ENCODE measurements around the gene YPEL1. TPM values are rescaled to one million over a fixed set of nuclear protein-coding genes. Genes with fewer than 3 reads are reported as not detected.
"Not testable (repeated sequence)": the region's sequence is repeated elsewhere in the genome, so short reads cannot be mapped to it uniquely, and the experiment has no call there.

YPEL1 gene
- total RNA-seq, 2 experiments from 2014 or later = 17.3 to 17.5 TPM

- no peak for DNase-seq
- Mint-ChIP-seq H3K4me1 (no peaks in the 10 kb centered on the region), H3K27me3 (peaks cover 17% of the 10 kb centered on the region), H3K9me3 (no peaks in the 10 kb centered on the region), H3K4me3 (no peak overlapping the region), H3K27ac (no peak overlapping the region), H3K36me3 (ENCODE audit: low read depth) (no peaks in the 10 kb centered on the region)
- POLR2A ChIA-PET = interaction anchor here (1.2 kb wide), 1 partner anchor 25 kb away, joined by 3 read pairs; no protein-coding TSS in a partner anchor
- CTCF ChIA-PET = no interaction called here
These were observed 6.2 kb upstream of the YPEL1 start for GRCh38 chr22:21741790-21742189.

GRCh38 chr22:21741059-21741458 lies 5.5 kb upstream of the YPEL1 start:
- CTCF ChIA-PET = no interaction called here
- no peak overlapping the region for H3K27ac Mint-ChIP-seq
- DNase-seq = no peak
- no peaks in the 10 kb centered on the region for H3K4me1 Mint-ChIP-seq
- peaks cover 17% of the 10 kb centered on the region for H3K27me3 Mint-ChIP-seq
- no peaks in the 10 kb centered on the region for H3K9me3 Mint-ChIP-seq
- H3K4me3 Mint-ChIP-seq = no peak overlapping the region
- no peaks in the 10 kb centered on the region for H3K36me3 Mint-ChIP-seq (ENCODE audit: low read depth)
- POLR2A ChIA-PET = interaction anchor here (1.2 kb wide), 1 partner anchor 26 kb away, joined by 3 read pairs; no protein-coding TSS in a partner anchor

GRCh38 chr22:21739828-21740377 lies 4.3 kb upstream of the YPEL1 start:
- H3K27me3 Mint-ChIP-seq = peaks cover 17% of the 10 kb centered on the region
- DNase-seq = no peak
- H3K36me3 Mint-ChIP-seq (ENCODE audit: low read depth) = no peaks in the 10 kb centered on the region
- no peak overlapping the region for H3K27ac Mint-ChIP-seq
- ChIA-PET CTCF (no interaction called here), POLR2A (no interaction called here)
- H3K4me3 Mint-ChIP-seq = no peak overlapping the region
- no peaks in the 10 kb centered on the region for H3K9me3 Mint-ChIP-seq
- H3K4me1 Mint-ChIP-seq = peaks cover 4% of the 10 kb centered on the region

GRCh38 chr22:21738966-21739365 lies 3.4 kb upstream of the YPEL1 start:
- no peaks in the 10 kb centered on the region for H3K9me3 Mint-ChIP-seq
- H3K36me3 Mint-ChIP-seq (ENCODE audit: low read depth) = no peaks in the 10 kb centered on the region
- ChIA-PET CTCF (no interaction called here), POLR2A (no interaction called here)
- DNase-seq = no peak
- peaks cover 13% of the 10 kb centered on the region for H3K4me1 Mint-ChIP-seq
- H3K4me3 Mint-ChIP-seq = no peak overlapping the region
- no peak overlapping the region for H3K27ac Mint-ChIP-seq
- H3K27me3 Mint-ChIP-seq = peaks cover 18% of the 10 kb centered on the region

GRCh38 chr22:21738081-21738480 lies 2.5 kb upstream of the YPEL1 start:
- peaks cover 19% of the 10 kb centered on the region for H3K27me3 Mint-ChIP-seq
- CTCF ChIA-PET = no interaction called here
- H3K4me3 Mint-ChIP-seq = no peak overlapping the region
- POLR2A ChIA-PET = no interaction called here
- peaks cover 19% of the 10 kb centered on the region for H3K4me1 Mint-ChIP-seq
- no peaks in the 10 kb centered on the region for H3K36me3 Mint-ChIP-seq (ENCODE audit: low read depth)
- DNase-seq = no peak
- no peaks in the 10 kb centered on the region for H3K9me3 Mint-ChIP-seq
- H3K27ac Mint-ChIP-seq = no peak overlapping the region

GRCh38 chr22:21736948-21737347 lies 1.4 kb upstream of the YPEL1 start:
- ChIA-PET POLR2A (no interaction called here), CTCF (interaction anchor here (1.0 kb wide), 1 partner anchor 90 kb away, joined by 3 read pairs; no protein-coding TSS in a partner anchor)
- Mint-ChIP-seq H3K4me1 (peaks cover 19% of the 10 kb centered on the region), H3K27ac (no peak overlapping the region), H3K9me3 (no peaks in the 10 kb centered on the region), H3K36me3 (ENCODE audit: low read depth) (no peaks in the 10 kb centered on the region), H3K4me3 (no peak overlapping the region), H3K27me3 (peaks cover 21% of the 10 kb centered on the region)
- no peak for DNase-seq

- ChIA-PET CTCF (interaction anchor here (1.0 kb wide), 2 partner anchors 10 to 89 kb away, joined by 3 read pairs; no protein-coding TSS in a partner anchor), POLR2A (interaction anchor here (0.6 to 2.1 kb wide), 13 partner anchors 10 to 236 kb away, joined by 3 to 13 read pairs (median 3); partner anchors contain the start of gene SDF2L1)
- H3K9me3 Mint-ChIP-seq = no peaks in the 10 kb centered on the region
- H3K4me1 Mint-ChIP-seq = peaks cover 19% of the 10 kb centered on the region
- H3K27ac Mint-ChIP-seq = no peak overlapping the region
- peak overlapping the region; percentile 51 for H3K4me3 Mint-ChIP-seq
- peaks cover 21% of the 10 kb centered on the region for H3K27me3 Mint-ChIP-seq
- H3K36me3 Mint-ChIP-seq (ENCODE audit: low read depth) = no peaks in the 10 kb centered on the region
- no peak for DNase-seq
These were observed 569 bp upstream of the YPEL1 start for GRCh38 chr22:21736084-21736642.

GRCh38 chr22:21734540-21735199 lies 924 bp downstream of the YPEL1 start:
- no peaks in the 10 kb centered on the region for H3K36me3 Mint-ChIP-seq (ENCODE audit: low read depth)
- DNase-seq = peak; percentile 18
- no peaks in the 10 kb centered on the region for H3K9me3 Mint-ChIP-seq
- peaks cover 16% of the 10 kb centered on the region for H3K27me3 Mint-ChIP-seq
- H3K27ac Mint-ChIP-seq = peak overlapping the region; percentile 82
- ChIA-PET POLR2A (interaction anchor here (0.7 to 2.1 kb wide), 9 partner anchors 11 to 92 kb away, joined by 3 to 13 read pairs (median 5); partner anchors contain the start of gene SDF2L1), CTCF (interaction anchor here (1.0 kb wide), 1 partner anchor 28 kb away, joined by 3 read pairs; no protein-coding TSS in a partner anchor)
- H3K4me1 Mint-ChIP-seq = peaks cover 19% of the 10 kb centered on the region
- H3K4me3 Mint-ChIP-seq = peak overlapping the region; percentile 90

- Mint-ChIP-seq H3K27me3 (peaks cover 5% of the 10 kb centered on the region), H3K27ac (no peak overlapping the region), H3K9me3 (no peaks in the 10 kb centered on the region), H3K36me3 (ENCODE audit: low read depth) (no peaks in the 10 kb centered on the region), H3K4me1 (peaks cover 25% of the 10 kb centered on the region), H3K4me3 (no peak overlapping the region)
- ChIA-PET CTCF (no interaction called here), POLR2A (no interaction called here)
- no peak for DNase-seq
These were observed 4.1 kb downstream of the YPEL1 start for GRCh38 chr22:21731503-21731902.

- no peaks in the 10 kb centered on the region for H3K9me3 Mint-ChIP-seq
- H3K4me3 Mint-ChIP-seq = no peak overlapping the region
- H3K27ac Mint-ChIP-seq = no peak overlapping the region
- peaks cover 25% of the 10 kb centered on the region for H3K4me1 Mint-ChIP-seq
- peaks cover 5% of the 10 kb centered on the region for H3K27me3 Mint-ChIP-seq
- CTCF ChIA-PET = no interaction called here
- DNase-seq = no peak
- POLR2A ChIA-PET = no interaction called here
- no peaks in the 10 kb centered on the region for H3K36me3 Mint-ChIP-seq (ENCODE audit: low read depth)
These were observed 4.9 kb downstream of the YPEL1 start for GRCh38 chr22:21730535-21731308.

GRCh38 chr22:21729184-21729583 lies 6.4 kb downstream of the YPEL1 start:
- CTCF ChIA-PET; H3K27ac Mint-ChIP-seq; H3K36me3 Mint-ChIP-seq (ENCODE audit: low read depth); DNase-seq; H3K27me3 Mint-ChIP-seq; H3K9me3 Mint-ChIP-seq; H3K4me3 Mint-ChIP-seq; POLR2A ChIA-PET: not testable (repeated sequence)
- H3K4me1 Mint-ChIP-seq = peaks cover 14% of the 10 kb centered on the region

- Mint-ChIP-seq H3K4me1 (peaks cover 6% of the 10 kb centered on the region), H3K27ac (no peak overlapping the region), H3K27me3 (peaks cover 2% of the 10 kb centered on the region), H3K36me3 (ENCODE audit: low read depth) (no peaks in the 10 kb centered on the region), H3K4me3 (no peak overlapping the region), H3K9me3 (no peaks in the 10 kb centered on the region)
- ChIA-PET POLR2A (no interaction called here), CTCF (interaction anchor here (0.9 to 1.6 kb wide), 2 partner anchors 9 to 33 kb away, joined by 3 read pairs; no protein-coding TSS in a partner anchor)
- DNase-seq = no peak
These were observed 7.3 kb downstream of the YPEL1 start for GRCh38 chr22:21728270-21728669.

- ChIA-PET CTCF (interaction anchor here (0.9 to 1.6 kb wide), 2 partner anchors 9 to 34 kb away, joined by 3 read pairs; no protein-coding TSS in a partner anchor), POLR2A (no interaction called here)
- Mint-ChIP-seq H3K9me3 (no peaks in the 10 kb centered on the region), H3K27me3 (peaks cover 2% of the 10 kb centered on the region), H3K36me3 (ENCODE audit: low read depth) (no peaks in the 10 kb centered on the region), H3K27ac (no peak overlapping the region), H3K4me3 (no peak overlapping the region), H3K4me1 (peaks cover 6% of the 10 kb centered on the region)
- no peak for DNase-seq
These were observed 7.8 kb downstream of the YPEL1 start for GRCh38 chr22:21727768-21728167.

Measured in activated CD4-positive, alpha-beta memory T cell treated with anti-CD3 and anti-CD28 coated beads, Interleukin-2, amount 10 ng/mL, durations not matched to agents 7 days and 5 days (primary cell).